ENCODE data around the gene SERGEF. TPM values are rescaled to one million over a fixed set of nuclear protein-coding genes. Genes with fewer than 3 reads are reported as not detected.

The SERGEF gene
- total RNA-seq: 17.4 and 27.8 TPM in 2 replicates

DNA sequence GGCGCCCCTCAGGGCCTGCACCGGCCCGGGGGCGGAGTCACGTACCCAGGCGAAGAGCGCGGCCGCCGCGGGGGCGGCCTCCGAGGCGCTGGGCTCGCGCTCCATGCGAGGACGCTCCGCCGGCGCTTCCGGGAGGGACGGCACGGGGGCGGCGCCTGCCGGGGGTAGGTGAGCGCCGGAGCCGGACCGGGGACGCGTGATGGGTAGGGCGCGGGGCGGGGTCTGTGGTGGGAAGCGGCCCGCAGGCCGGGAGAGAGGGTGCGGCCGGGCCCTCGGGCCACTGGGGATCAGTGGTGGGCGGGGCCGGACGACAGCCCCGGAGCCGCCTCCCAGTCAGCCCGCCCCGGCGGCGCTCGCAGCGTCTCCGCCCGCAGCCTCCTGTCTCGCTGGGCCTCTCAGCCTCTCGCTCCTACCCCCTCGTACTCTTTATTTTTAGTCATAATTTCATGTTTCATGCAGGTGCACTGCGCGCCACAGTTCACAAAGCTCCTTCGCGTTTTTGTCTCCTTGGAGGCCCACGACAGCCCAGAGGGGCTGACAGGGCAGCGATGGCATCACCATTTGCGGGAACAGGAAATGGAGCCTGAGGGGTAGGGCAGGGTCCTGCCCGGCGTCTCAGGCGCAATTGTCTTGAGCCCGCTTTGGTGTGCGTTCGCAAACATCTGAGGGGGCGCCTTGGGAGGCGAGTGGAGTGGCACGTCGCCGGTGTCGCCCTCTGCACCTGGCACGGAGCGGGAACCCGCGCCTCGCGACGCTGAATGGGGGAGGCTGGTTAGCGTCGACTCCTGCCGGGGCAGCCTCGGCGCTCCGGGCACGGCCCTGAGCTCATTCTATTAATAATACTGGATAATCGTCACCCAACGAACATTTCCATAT, at the start of gene SERGEF:
Gene SERGEF, minus strand, starts transcription at position 142 of the 876 bp plus-strand sequence. Its CDS starts 37 bp downstream, at position 105.

DNA sequence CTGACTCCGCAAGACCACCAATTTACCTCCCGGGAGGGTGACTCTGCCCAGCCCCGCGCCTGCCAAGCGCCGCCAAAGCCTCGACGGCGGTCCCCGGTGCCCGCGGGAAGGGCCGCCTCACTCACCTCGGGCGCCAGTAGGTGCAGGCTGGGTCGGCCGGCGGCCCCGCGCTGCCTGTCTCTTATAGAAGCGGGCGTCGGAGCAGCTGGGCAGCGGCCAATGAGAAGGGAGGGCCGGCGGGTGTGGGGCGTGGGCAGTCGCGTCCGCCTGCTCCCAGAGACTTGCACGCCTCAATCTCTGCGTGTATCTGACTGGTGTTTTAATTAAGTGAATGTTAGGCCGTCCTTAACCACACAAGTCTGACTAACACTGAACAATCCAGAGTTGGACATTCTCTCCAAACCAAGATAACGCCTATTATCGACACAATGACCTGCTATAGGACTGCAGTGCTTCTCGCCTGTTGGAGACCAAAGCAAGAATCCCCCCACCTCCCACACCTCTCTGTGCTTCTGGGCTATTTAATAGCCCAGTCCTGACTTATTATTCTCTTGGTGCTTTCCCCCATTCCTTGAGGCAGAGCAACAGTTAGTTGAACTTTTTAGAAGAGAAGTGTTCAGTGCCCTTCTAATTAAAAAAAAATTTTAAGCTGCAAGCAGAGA, 33.4 kb upstream of the SERGEF start, which contains the start of gene TPH1:
Gene TPH1, minus strand, starts transcription at position 154 of the 662 bp plus-strand sequence. CDS start 5,507 bp downstream, outside the sequence.

Other genes starting within 250 kb of the SERGEF start
- under 0.01 TPM in 1 of 2 replicates, not detected in the other for gene TPH1, start 33.2 kb upstream of the SERGEF start, total RNA-seq
- 10.8 and 21.3 TPM in 2 replicates for gene SAAL1, start 93.0 kb upstream of the SERGEF start, total RNA-seq
- gene MRGPRX3, start 119.5 kb upstream of the SERGEF start, total RNA-seq: not detected in 2 replicates
- not detected in 2 replicates for gene MRGPRX4, start 159.8 kb upstream of the SERGEF start, total RNA-seq
- gene SAA4, start 223.8 kb upstream of the SERGEF start, total RNA-seq: 0.33 TPM in 1 of 2 replicates, not detected in the other
- 0.81 TPM in 1 of 2 replicates, not detected in the other for gene SAA2, start 235.6 kb upstream of the SERGEF start, total RNA-seq